ENCODE results near the gene IGSF1. TPM values are rescaled to one million over a fixed set of nuclear protein-coding genes. Genes with fewer than 3 reads are reported as not detected.

The IGSF1 gene
- total RNA-seq, 3 donors from 2014 or later, result not detected

GRCh38 chrX:131289527-131289926 lies 421 bp upstream of the IGSF1 start:
- Mint-ChIP-seq H3K9me3 (no peaks in the 10 kb centered on the region), H3K36me3 (ENCODE audit: insufficient read depth) (no peaks in the 10 kb centered on the region), H3K27me3 (ENCODE audit: low read depth) (peaks cover 12% of the 10 kb centered on the region), H3K4me3 (no peak overlapping the region), H3K4me1 (ENCODE audit: low read depth) (no peaks in the 10 kb centered on the region)
- no peak for DNase-seq
- ATAC-seq, result no peak

- H3K9me3 Mint-ChIP-seq, result no peaks in the 10 kb centered on the region
These were observed 918 bp downstream of the IGSF1 start for GRCh38 chrX:131288188-131288587.

GRCh38 chrX:131287560-131288179 lies 1.4 kb downstream of the IGSF1 start:
- Mint-ChIP-seq H3K4me1 (ENCODE audit: low read depth) (no peaks in the 10 kb centered on the region), H3K36me3 (ENCODE audit: insufficient read depth) (no peaks in the 10 kb centered on the region), H3K9me3 (no peaks in the 10 kb centered on the region), H3K4me3 (no peak overlapping the region), H3K27me3 (ENCODE audit: low read depth) (peaks cover 12% of the 10 kb centered on the region)
- ATAC-seq (no peak), DNase-seq (no peak)

More at GRCh38 chrX:131288188-131288587, 918 bp downstream of the IGSF1 start:
- no peaks in the 10 kb centered on the region for H3K36me3 Mint-ChIP-seq (ENCODE audit: insufficient read depth)
- ATAC-seq (no peak), DNase-seq (no peak)
- H3K4me3 Mint-ChIP-seq, result no peak overlapping the region
- H3K4me1 Mint-ChIP-seq (ENCODE audit: low read depth), result no peaks in the 10 kb centered on the region
- peaks cover 12% of the 10 kb centered on the region for H3K27me3 Mint-ChIP-seq (ENCODE audit: low read depth)

GRCh38 chrX:131279617-131280016 lies 9.5 kb downstream of the IGSF1 start:
- ATAC-seq (no peak), DNase-seq (no peak)
- Mint-ChIP-seq H3K9me3 (no peaks in the 10 kb centered on the region), H3K27me3 (ENCODE audit: low read depth) (peaks cover 7% of the 10 kb centered on the region), H3K36me3 (ENCODE audit: insufficient read depth) (no peaks in the 10 kb centered on the region), H3K4me3 (no peak overlapping the region), H3K4me1 (ENCODE audit: low read depth) (no peaks in the 10 kb centered on the region)

GRCh38 chrX:131279197-131279596 lies 9.9 kb downstream of the IGSF1 start:
- Mint-ChIP-seq H3K36me3 (ENCODE audit: insufficient read depth) (no peaks in the 10 kb centered on the region), H3K4me3 (no peak overlapping the region), H3K27me3 (ENCODE audit: low read depth) (peaks cover 7% of the 10 kb centered on the region), H3K4me1 (ENCODE audit: low read depth) (no peaks in the 10 kb centered on the region), H3K9me3 (no peaks in the 10 kb centered on the region)
- ATAC-seq, result no peak
- no peak for DNase-seq

- Mint-ChIP-seq H3K36me3 (ENCODE audit: insufficient read depth) (no peaks in the 10 kb centered on the region), H3K4me1 (ENCODE audit: low read depth) (no peaks in the 10 kb centered on the region), H3K27me3 (ENCODE audit: low read depth) (peaks cover 7% of the 10 kb centered on the region), H3K4me3 (no peak overlapping the region), H3K9me3 (no peaks in the 10 kb centered on the region)
- ATAC-seq (no peak), DNase-seq (no peak)
These were observed 11.5 kb downstream of the IGSF1 start for GRCh38 chrX:131277543-131278136.

GRCh38 chrX:131273011-131273410 lies 16.1 kb downstream of the IGSF1 start:
- H3K4me1 Mint-ChIP-seq (ENCODE audit: low read depth), result no peaks in the 10 kb centered on the region
- ATAC-seq (no peak), DNase-seq (no peak)
- H3K36me3 Mint-ChIP-seq (ENCODE audit: insufficient read depth), result no peaks in the 10 kb centered on the region
- no peaks in the 10 kb centered on the region for H3K9me3 Mint-ChIP-seq
- no peak overlapping the region for H3K4me3 Mint-ChIP-seq
- H3K27me3 Mint-ChIP-seq (ENCODE audit: low read depth), result no peaks in the 10 kb centered on the region

GRCh38 chrX:131271826-131272225 lies 17.3 kb downstream of the IGSF1 start:
- no peaks in the 10 kb centered on the region for H3K4me1 Mint-ChIP-seq (ENCODE audit: low read depth)
- ATAC-seq (no peak), DNase-seq (no peak)
- H3K9me3 Mint-ChIP-seq, result no peaks in the 10 kb centered on the region
- no peaks in the 10 kb centered on the region for H3K27me3 Mint-ChIP-seq (ENCODE audit: low read depth)
- no peak overlapping the region for H3K4me3 Mint-ChIP-seq
- H3K36me3 Mint-ChIP-seq (ENCODE audit: insufficient read depth), result no peaks in the 10 kb centered on the region

GRCh38 chrX:131271274-131271673 lies 17.8 kb downstream of the IGSF1 start:
- Mint-ChIP-seq H3K9me3 (no peaks in the 10 kb centered on the region), H3K4me3 (no peak overlapping the region), H3K36me3 (ENCODE audit: insufficient read depth) (no peaks in the 10 kb centered on the region), H3K27me3 (ENCODE audit: low read depth) (no peaks in the 10 kb centered on the region), H3K4me1 (ENCODE audit: low read depth) (no peaks in the 10 kb centered on the region)
- ATAC-seq (no peak), DNase-seq (no peak)

GRCh38 chrX:131270080-131270479 lies 19.0 kb downstream of the IGSF1 start:
- ATAC-seq, result no peak
- Mint-ChIP-seq H3K4me3 (no peak overlapping the region), H3K36me3 (ENCODE audit: insufficient read depth) (no peaks in the 10 kb centered on the region), H3K27me3 (ENCODE audit: low read depth) (no peaks in the 10 kb centered on the region), H3K9me3 (no peaks in the 10 kb centered on the region), H3K4me1 (ENCODE audit: low read depth) (no peaks in the 10 kb centered on the region)
- DNase-seq, result no peak

GRCh38 chrX:131264665-131265064 lies 24.4 kb downstream of the IGSF1 start:
- H3K9me3 Mint-ChIP-seq, result no peaks in the 10 kb centered on the region
- peaks cover 4% of the 10 kb centered on the region for H3K4me1 Mint-ChIP-seq (ENCODE audit: low read depth)
- DNase-seq (no peak), ATAC-seq (no peak)
- no peak overlapping the region for H3K4me3 Mint-ChIP-seq
- no peaks in the 10 kb centered on the region for H3K27me3 Mint-ChIP-seq (ENCODE audit: low read depth)
- H3K36me3 Mint-ChIP-seq (ENCODE audit: insufficient read depth), result no peaks in the 10 kb centered on the region

- Mint-ChIP-seq H3K4me3 (no peak overlapping the region), H3K4me1 (ENCODE audit: low read depth) (peaks cover 4% of the 10 kb centered on the region), H3K36me3 (ENCODE audit: insufficient read depth) (no peaks in the 10 kb centered on the region), H3K9me3 (no peaks in the 10 kb centered on the region), H3K27me3 (ENCODE audit: low read depth) (no peaks in the 10 kb centered on the region)
- no peak for DNase-seq
- no peak for ATAC-seq
These were observed 25.1 kb downstream of the IGSF1 start for GRCh38 chrX:131264053-131264452.

- Mint-ChIP-seq H3K4me1 (ENCODE audit: low read depth) (peaks cover 4% of the 10 kb centered on the region), H3K27me3 (ENCODE audit: low read depth) (no peaks in the 10 kb centered on the region), H3K4me3 (no peak overlapping the region), H3K9me3 (no peaks in the 10 kb centered on the region), H3K36me3 (ENCODE audit: insufficient read depth) (no peaks in the 10 kb centered on the region)
- DNase-seq (no peak), ATAC-seq (peak in 1 of 2 donors; percentile 25)
These were observed 26.1 kb downstream of the IGSF1 start for GRCh38 chrX:131262738-131263679.

- H3K4me3 Mint-ChIP-seq, result no peak overlapping the region
- no peaks in the 10 kb centered on the region for H3K9me3 Mint-ChIP-seq
- DNase-seq, result no peak
- H3K27me3 Mint-ChIP-seq (ENCODE audit: low read depth), result no peaks in the 10 kb centered on the region
- ATAC-seq, result no peak
- H3K36me3 Mint-ChIP-seq (ENCODE audit: insufficient read depth), result no peaks in the 10 kb centered on the region
- H3K4me1 Mint-ChIP-seq (ENCODE audit: low read depth), result peaks cover 4% of the 10 kb centered on the region
These were observed 26.9 kb downstream of the IGSF1 start for GRCh38 chrX:131262200-131262599.
